Mesenchymal stem cell (in vitro differentiated cells and primary cell): ENCODE data around the gene CYTH1.

Experiments used
- DNase-seq: peaks from one replicate; pipeline ENCODE4 v3.0.0-alpha.2; 2013
- H2AFZ ChIP-seq: one replicate; pipeline ENCODE4 v1.6.1; 2013; ENCODE audit warnings: low read depth, mild to moderate bottlenecking, control low read depth, inconsistent platforms, low read length, moderate library complexity
- H2AK5ac ChIP-seq: 2 replicates; pipeline ENCODE4 v1.6.1; 2013; ENCODE audit warnings: low read length, moderate library complexity, mild to moderate bottlenecking, inconsistent platforms; ENCODE audit not compliant: severe bottlenecking
- H2BK120ac ChIP-seq: one replicate; pipeline ENCODE4 v1.6.1; 2013; ENCODE audit warnings: low read depth, mild to moderate bottlenecking, inconsistent platforms, low read length, moderate library complexity
- H2BK12ac ChIP-seq, 2 experiments: one replicate each; pipeline ENCODE4 v1.6.1; 2013; ENCODE audit warnings: inconsistent platforms in 2 of 2, low read length in 2 of 2, mild to moderate bottlenecking in 2 of 2, moderate library complexity in 2 of 2, control low read depth in 1 of 2
- H2BK15ac ChIP-seq: one replicate; pipeline ENCODE4 v1.6.1; 2013; ENCODE audit warnings: mild to moderate bottlenecking, low read depth, inconsistent platforms; ENCODE audit not compliant: poor library complexity, severe bottlenecking
- H2BK5ac ChIP-seq: 2 replicates; pipeline ENCODE4 v1.6.1; 2013; ENCODE audit warnings: low read depth, mild to moderate bottlenecking, low read length, control low read depth, inconsistent platforms; ENCODE audit not compliant: poor library complexity, severe bottlenecking
- H3K14ac ChIP-seq, 2 experiments: one replicate each; pipeline ENCODE4 v1.6.1; 2013; ENCODE audit warnings: inconsistent platforms in 2 of 2, low read length in 2 of 2, control low read depth in 1 of 2, mild to moderate bottlenecking in 1 of 2, moderate library complexity in 1 of 2
- H3K18ac ChIP-seq, 2 experiments: one replicate each; pipeline ENCODE4 v1.6.1; 2013; ENCODE audit warnings: inconsistent platforms in 2 of 2, low read length in 2 of 2, control low read depth in 1 of 2, low read depth in 1 of 2, mild to moderate bottlenecking in 1 of 2
- H3K23ac ChIP-seq, 2 experiments: one replicate each; pipeline ENCODE4 v1.6.1; 2013; ENCODE audit warnings: inconsistent platforms in 2 of 2, low read length in 2 of 2, mild to moderate bottlenecking in 2 of 2, moderate library complexity in 2 of 2, control low read depth in 1 of 2
- H3K27ac ChIP-seq: 2 replicates; pipeline ENCODE4 v1.5.1; 2013; ENCODE audit warnings: mild to moderate bottlenecking, moderate library complexity, low read length, control low read depth, inconsistent platforms; ENCODE audit not compliant: poor library complexity, severe bottlenecking
- H3K27me3 ChIP-seq, 2 experiments: 2 replicates each; pipeline versions ENCODE4 v1.6.1 to v1.7.0; 2013; ENCODE audit warnings: low read length in 2 of 2, mild to moderate bottlenecking in 2 of 2, moderate library complexity in 2 of 2, control low read depth in 1 of 2, inconsistent platforms in 1 of 2; ENCODE audit not compliant: control insufficient read depth in 1 of 2, insufficient read depth in 1 of 2
- H3K36me3 ChIP-seq, 2 experiments: 2 replicates each; pipeline versions ENCODE4 v1.6.1 to v1.7.0; 2013; ENCODE audit warnings: low read length in 2 of 2, control low read depth in 1 of 2, inconsistent platforms in 1 of 2, low read depth in 1 of 2, mild to moderate bottlenecking in 1 of 2; ENCODE audit not compliant: insufficient read depth in 2 of 2, control insufficient read depth in 1 of 2
- H3K4ac ChIP-seq, 2 experiments: one replicate each; pipeline ENCODE4 v1.6.1; 2013; ENCODE audit warnings: inconsistent platforms in 2 of 2, low read length in 2 of 2, mild to moderate bottlenecking in 2 of 2, moderate library complexity in 2 of 2, control low read depth in 1 of 2, low read depth in 1 of 2
- H3K4me1 ChIP-seq: 2 replicates; pipeline ENCODE4 v1.6.1; 2013; ENCODE audit warnings: low read depth, low read length, control low read depth; ENCODE audit not compliant: control insufficient read depth, insufficient read depth
- H3K4me2 ChIP-seq: 2 replicates; pipeline ENCODE4 v1.6.1; 2013; ENCODE audit warnings: low read length, mild to moderate bottlenecking, inconsistent platforms; ENCODE audit not compliant: poor library complexity, severe bottlenecking
- H3K4me3 ChIP-seq, 2 experiments: 2 replicates each; pipeline versions ENCODE4 v1.5.1 to v1.7.0; 2013; ENCODE audit warnings: low read length in 2 of 2, mild to moderate bottlenecking in 2 of 2, control low read depth in 1 of 2, low read depth in 1 of 2; ENCODE audit not compliant: insufficient read depth in 1 of 2
- H3K79me1 ChIP-seq: replicated peaks from 2 replicates; pipeline ENCODE4 v1.6.1; 2013; ENCODE audit warnings: mild to moderate bottlenecking, control low read depth, low read length, inconsistent platforms; ENCODE audit not compliant: poor library complexity, severe bottlenecking
- H3K9ac ChIP-seq: 2 replicates; pipeline ENCODE4 v1.7.0; 2013; ENCODE audit warnings: mild to moderate bottlenecking, low read length, moderate library complexity
- H3K9me3 ChIP-seq: 2 replicates; pipeline ENCODE4 v1.7.0; 2013; ENCODE audit warnings: mild to moderate bottlenecking, low read length; ENCODE audit not compliant: control insufficient read depth
- H4K8ac ChIP-seq: one replicate; pipeline ENCODE4 v1.6.1; 2013; ENCODE audit warnings: inconsistent platforms, mild to moderate bottlenecking, low read length, moderate library complexity
- H4K91ac ChIP-seq: one replicate; pipeline ENCODE4 v1.6.1; 2013; ENCODE audit warnings: mild to moderate bottlenecking, low read length, inconsistent platforms
- WGBS: methylation state at CpG from one replicate; pipeline ENCODE4 v1.1.7; 2013; ENCODE audit warnings: mixed read lengths; 5-methylcytosine and 5-hydroxymethylcytosine counted together

Gene CYTH1

GRCh38 chr17:78774453-78774852 lies 7.6 kb downstream of the CYTH1 start:
- H2BK12ac ChIP-seq: no peak overlapping the region
- WGBS: 96% methylated on average over 2 of the region's 2 CpGs
- no peak overlapping the region for H2AFZ ChIP-seq
- no peak overlapping the region for H3K4ac ChIP-seq
- no peak overlapping the region for H3K4me3 ChIP-seq
- H2BK15ac ChIP-seq: no peak overlapping the region
- no peaks in the 10 kb centered on the region for H3K27me3 ChIP-seq
- no peak overlapping the region for H3K18ac ChIP-seq
- H3K4me2 ChIP-seq: no peak overlapping the region
- H3K27ac ChIP-seq: no peak overlapping the region
- no peak overlapping the region for H2BK5ac ChIP-seq
- H2BK120ac ChIP-seq: no peak overlapping the region
- no peak overlapping the region for H4K8ac ChIP-seq
- H3K23ac ChIP-seq: no peak overlapping the region
- no peak overlapping the region for H3K9ac ChIP-seq
- no peak overlapping the region for H2AK5ac ChIP-seq
- H4K91ac ChIP-seq: no peak overlapping the region
- DNase-seq: no peak
- H3K14ac ChIP-seq: no peak overlapping the region
- no peaks in the 10 kb centered on the region for H3K36me3 ChIP-seq
- peaks cover 7% of the 10 kb centered on the region for H3K4me1 ChIP-seq
- H3K79me1 ChIP-seq: peaks cover 14% of the 10 kb centered on the region
- H3K9me3 ChIP-seq: no peaks in the 10 kb centered on the region

DNA sequence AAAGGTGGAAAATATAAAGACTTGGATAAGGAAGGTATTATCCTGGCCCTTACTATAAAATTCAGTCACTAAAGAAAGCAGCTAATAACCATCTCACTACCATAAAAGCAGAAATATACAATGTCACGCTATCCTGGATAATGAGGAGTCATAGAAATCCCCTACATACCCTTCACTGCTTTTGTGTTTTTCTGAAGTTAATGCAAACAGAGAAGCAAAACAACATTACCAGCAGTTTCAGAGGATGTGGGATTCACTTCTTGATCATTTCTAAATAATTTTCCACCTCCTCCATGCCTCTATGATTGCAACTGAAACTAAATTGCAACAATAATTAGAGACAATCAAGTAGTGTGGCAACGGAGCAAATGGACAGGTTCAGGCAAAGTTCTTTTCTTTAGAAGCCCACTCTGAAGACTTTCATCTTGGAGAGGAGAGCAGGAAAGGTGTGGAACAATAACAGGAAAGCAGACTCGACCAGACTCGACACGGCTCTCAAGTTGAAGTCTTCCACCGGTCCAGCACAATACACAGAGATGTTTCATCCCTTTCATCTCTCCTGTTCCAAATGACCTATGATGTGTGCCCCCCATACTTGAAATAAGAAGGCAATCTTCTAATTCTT lies 10.2 kb downstream of the CYTH1 start:
- H3K79me1 ChIP-seq: peaks cover 21% of the 10 kb centered on the region
- peaks cover 0 to 4% of the 10 kb centered on the region in 2 experiments for H3K36me3 ChIP-seq

GRCh38 chr17:78769196-78769773 lies 12.8 kb downstream of the CYTH1 start:
- Histone ChIP-seq H3K9ac (no peak overlapping the region), H2AK5ac (no peak overlapping the region), H3K4ac (no peak overlapping the region), H3K4me3 (no peak overlapping the region), H3K9me3 (no peaks in the 10 kb centered on the region), H3K23ac (no peak overlapping the region), H2BK120ac (no peak overlapping the region), H2BK15ac (no peak overlapping the region), H3K4me1 (peaks cover 6% of the 10 kb centered on the region), H4K91ac (no peak overlapping the region), H4K8ac (no peak overlapping the region), H3K36me3 (peaks cover 0 to 4% of the 10 kb centered on the region in 2 experiments), H3K18ac (no peak overlapping the region), H2BK12ac (no peak overlapping the region), H3K4me2 (no peak overlapping the region), H2BK5ac (no peak overlapping the region), H2AFZ (no peak overlapping the region), H3K27ac (no peak overlapping the region), H3K27me3 (no peaks in the 10 kb centered on the region), H3K79me1 (peaks cover 27% of the 10 kb centered on the region), H3K14ac (no peak overlapping the region)
- 96% methylated on average over 7 of the region's 7 CpGs for WGBS
- no peak for DNase-seq

More for the DNA sequence above, 10.2 kb downstream of the CYTH1 start:
- H3K9ac ChIP-seq: no peak overlapping the region
- H3K9me3 ChIP-seq: no peaks in the 10 kb centered on the region
- no peak overlapping the region for H3K4me3 ChIP-seq
- H3K4ac ChIP-seq: no peak overlapping the region
- no peak overlapping the region for H4K8ac ChIP-seq
- no peak overlapping the region for H3K23ac ChIP-seq
- H2AFZ ChIP-seq: no peak overlapping the region
- H2AK5ac ChIP-seq: no peak overlapping the region
- no peak overlapping the region for H3K18ac ChIP-seq
- no peak overlapping the region for H3K14ac ChIP-seq
- no peak overlapping the region for H3K4me2 ChIP-seq
- H2BK15ac ChIP-seq: no peak overlapping the region
- H2BK12ac ChIP-seq: no peak overlapping the region
- no peak for DNase-seq
- no peak overlapping the region for H2BK120ac ChIP-seq
- no peak overlapping the region for H4K91ac ChIP-seq
- H3K27ac ChIP-seq: no peak overlapping the region
- WGBS: 85% methylated on average over 3 of the region's 6 CpGs
- H3K4me1 ChIP-seq: peaks cover 11% of the 10 kb centered on the region
- H3K27me3 ChIP-seq: no peaks in the 10 kb centered on the region
- H2BK5ac ChIP-seq: no peak overlapping the region

- H3K4me2 ChIP-seq: no peak overlapping the region
- H3K27ac ChIP-seq: no peak overlapping the region
- no peak overlapping the region for H2BK120ac ChIP-seq
- H2BK5ac ChIP-seq: no peak overlapping the region
- H4K91ac ChIP-seq: no peak overlapping the region
- H3K36me3 ChIP-seq: peaks cover 0 to 4% of the 10 kb centered on the region in 2 experiments
- no peak overlapping the region for H3K9ac ChIP-seq
- 98% methylated on average over 3 of the region's 4 CpGs for WGBS
- H3K23ac ChIP-seq: no peak overlapping the region
- H2BK12ac ChIP-seq: no peak overlapping the region
- H3K18ac ChIP-seq: no peak overlapping the region
- H2AFZ ChIP-seq: no peak overlapping the region
- no peak overlapping the region for H3K14ac ChIP-seq
- peaks cover 28% of the 10 kb centered on the region for H3K79me1 ChIP-seq
- no peak overlapping the region for H3K4me3 ChIP-seq
- no peak overlapping the region for H4K8ac ChIP-seq
- H3K4ac ChIP-seq: no peak overlapping the region
- H3K9me3 ChIP-seq: no peaks in the 10 kb centered on the region
- H3K27me3 ChIP-seq: no peaks in the 10 kb centered on the region
- H2BK15ac ChIP-seq: no peak overlapping the region
- no peak overlapping the region for H2AK5ac ChIP-seq
- DNase-seq: no peak
- H3K4me1 ChIP-seq: peaks cover 6% of the 10 kb centered on the region
Observed at GRCh38 chr17:78767806-78768205, 14.3 kb downstream of the CYTH1 start.
